K562 (cell line): Measurements from ENCODE around the gene MAST3. TPM values are rescaled to one million over a fixed set of nuclear protein-coding genes. Genes with fewer than 3 reads are reported as not detected.

Experiments used
- BACH1 ChIP-seq: fragments of 200-800 bp; sonication (Bioruptor generic); IDR thresholded peaks from 2 replicates; pipeline ENCODE4 v1.6.1; 2016; ENCODE audit warnings: missing genetic modification characterization, missing compliant biosample characterization
- CTBP1 ChIP-seq: fragments of 450-650 bp; IDR thresholded peaks from 2 replicates; pipeline ENCODE4 v1.6.1; 2016; ENCODE audit warnings: borderline replicate concordance
- DDX20 ChIP-seq: fragments of 450-650 bp; IDR thresholded peaks from 2 replicates; pipeline ENCODE4 v1.6.1; 2016; ENCODE audit warnings: missing genetic modification characterization, low read depth, mild to moderate bottlenecking, missing compliant biosample characterization, moderate library complexity
- EP400 ChIP-seq: fragments of 450-650 bp; IDR thresholded peaks from 2 replicates; pipeline ENCODE4 v1.6.1; 2017; ENCODE audit warnings: antibody characterized with exemption, mild to moderate bottlenecking, moderate library complexity
- HDGF ChIP-seq: fragments of 450-650 bp; IDR thresholded peaks from 2 replicates; pipeline ENCODE4 v1.6.1; 2016
- HNRNPLL ChIP-seq: fragments of 200-400 bp; formaldehyde crosslinking; IDR thresholded peaks from 2 replicates; pipeline ENCODE4 v1.6.1; 2017; ENCODE audit warnings: low read length, low read depth, mild to moderate bottlenecking; ENCODE audit not compliant: poor library complexity, severe bottlenecking
- KLF16 ChIP-seq: IDR thresholded peaks from 2 replicates; pipeline ENCODE4 v1.6.1; 2016; ENCODE audit warnings: antibody characterized with exemption
- KLF6 ChIP-seq: fragments of 250-450 bp; sonication (Bioruptor Pico); IDR thresholded peaks from 2 replicates; pipeline ENCODE4 v1.4.0; 2020; ENCODE audit warnings: mild to moderate bottlenecking, moderate library complexity, borderline replicate concordance
- L3MBTL2 ChIP-seq: fragments of 450-650 bp; IDR thresholded peaks from 2 replicates; pipeline ENCODE4 v1.6.1; 2016; ENCODE audit warnings: mild to moderate bottlenecking, moderate library complexity
- PRMT5 ChIP-seq: sonication (generic); formaldehyde crosslinking; IDR thresholded peaks from 2 replicates; pipeline ENCODE4 v1.5.0; 2020; ENCODE audit warnings: missing genetic modification reagents
- RCOR1 ChIP-seq, 2 experiments: IDR thresholded peaks; 2 replicates each; pipeline ENCODE4 v1.6.1; 2012; ENCODE audit warnings: low read depth in 2 of 2, low read length in 2 of 2, borderline replicate concordance in 1 of 2, improper control_type of control experiment in 1 of 2
- TCFL5 ChIP-seq: fragments of 250-450 bp; sonication (Bioruptor Pico); conservative IDR thresholded peaks from 2 replicates; pipeline ENCODE4 v1.6.1; 2021; ENCODE audit warnings: mild to moderate bottlenecking, moderate library complexity, matching md5 sums
- TSC22D4 ChIP-seq: fragments of 450-650 bp; IDR thresholded peaks from 2 replicates; pipeline ENCODE4 v1.6.1; 2016; ENCODE audit warnings: missing genetic modification characterization, missing biosample characterization, control low read depth
- ZNF668 ChIP-seq: fragments of 250-450 bp; sonication (Bioruptor Pico); IDR thresholded peaks from 2 replicates; pipeline ENCODE4 v1.8.0; 2022; ENCODE audit warnings: mild to moderate bottlenecking, inconsistent platforms
- polyA plus RNA-seq, 8 experiments: library from polyadenylated mRNA; depleted of rRNA in 4 of 8; stranded (reverse) in 5 of 8; unstranded in 3 of 8; fragments of >200 nt; fragmentation: Nextera tagmentation in 2 of 8; fragmentation: Illumina TruSeq in 1 of 8; extraction: Ambion mirVana in 2 of 8; extraction: Trizol in 1 of 8; gene quantifications; 2 replicates each; pipeline versions ENCODE4 v1.2.1 to v1.2.3, GENCODE V29; 2011 to 2014; ENCODE audit warnings: inconsistent platforms in 1 of 8, missing spikeins in 1 of 8
- total RNA-seq, 7 experiments: library from RNA; depleted of rRNA in 6 of 7; stranded (reverse); fragments of >200 nt in 6 of 7; fragmentation: Illumina TruSeq in 2 of 7; extraction: Trizol in 2 of 7; gene quantifications; 2 replicates each; pipeline versions ENCODE4 v1.2.1 to v1.2.3, GENCODE V29; 2011 to 2021; ENCODE audit warnings: low replicate concordance in 1 of 7
- TF ChIP-seq, protein P1 (sequence below): sonication (generic); formaldehyde crosslinking; IDR thresholded peaks from 2 replicates; pipeline ENCODE4 v1.8.1; 2023; ENCODE audit warnings: mild to moderate bottlenecking, missing genetic modification reagents
- TF ChIP-seq, protein P2 (sequence below): sonication (generic); formaldehyde crosslinking; IDR thresholded peaks from 2 replicates; pipeline ENCODE4 v1.8.0; 2023; ENCODE audit warnings: missing genetic modification reagents, mild to moderate bottlenecking, borderline replicate concordance
- TF ChIP-seq, protein P3 (sequence below): sonication (generic); formaldehyde crosslinking; IDR thresholded peaks from 2 replicates; pipeline ENCODE4 v1.8.0; 2022; ENCODE audit warnings: mild to moderate bottlenecking, missing genetic modification reagents
- TF ChIP-seq, protein P4 (sequence below): sonication (generic); formaldehyde crosslinking; IDR thresholded peaks from 2 replicates; pipeline ENCODE4 v1.8.0; 2022; ENCODE audit warnings: missing genetic modification reagents, mild to moderate bottlenecking, moderate library complexity, borderline replicate concordance

MAST3 gene
- total and polyA plus RNA-seq, 9 of the 15 experiments (the other 6 are each of a cell fraction or from before 2014, with no cell fraction given), result 0.94 to 9.9 (median 2.4) TPM

DNA sequence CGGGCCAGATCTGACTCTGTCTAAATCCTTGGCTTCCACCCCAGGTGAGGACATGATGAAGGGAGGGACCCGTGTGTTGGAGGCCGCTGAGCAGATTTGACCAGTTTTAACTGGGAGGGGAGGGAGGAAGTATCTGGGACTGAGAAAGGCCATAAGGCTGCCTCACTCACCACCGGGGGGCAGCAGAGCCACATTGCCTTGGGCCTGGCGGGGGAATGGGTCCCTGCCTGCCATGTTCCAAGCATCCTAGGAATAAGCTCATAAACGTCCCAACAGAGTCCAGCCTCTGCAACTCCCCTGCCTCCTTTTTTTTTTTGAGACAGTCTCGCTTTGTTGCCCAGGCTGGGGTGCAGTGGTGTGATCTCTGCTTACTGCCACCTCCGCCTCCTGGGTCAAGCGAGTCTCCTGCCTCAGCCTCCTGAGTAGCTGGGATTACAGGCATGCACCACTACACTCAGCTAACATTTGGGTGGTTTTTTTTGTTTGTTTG is 15.5 kb downstream of the MAST3 start (continued):
- peak in 1 of 2 experiments; percentile 60; a peak in 1 of 4 replicates for TF ChIP-seq RCOR1 (IDR thresholded peaks at IDR 0.05; ENCODE audit: borderline replicate concordance in 1 of 2, low read depth in 2 of 2, low read length in 2 of 2)
- TF ChIP-seq CTBP1, result peak; percentile 73; the same call in 1 of the 2 replicates
- TF ChIP-seq TSC22D4 (tag), result no peak
- TF ChIP-seq, protein P1, sequence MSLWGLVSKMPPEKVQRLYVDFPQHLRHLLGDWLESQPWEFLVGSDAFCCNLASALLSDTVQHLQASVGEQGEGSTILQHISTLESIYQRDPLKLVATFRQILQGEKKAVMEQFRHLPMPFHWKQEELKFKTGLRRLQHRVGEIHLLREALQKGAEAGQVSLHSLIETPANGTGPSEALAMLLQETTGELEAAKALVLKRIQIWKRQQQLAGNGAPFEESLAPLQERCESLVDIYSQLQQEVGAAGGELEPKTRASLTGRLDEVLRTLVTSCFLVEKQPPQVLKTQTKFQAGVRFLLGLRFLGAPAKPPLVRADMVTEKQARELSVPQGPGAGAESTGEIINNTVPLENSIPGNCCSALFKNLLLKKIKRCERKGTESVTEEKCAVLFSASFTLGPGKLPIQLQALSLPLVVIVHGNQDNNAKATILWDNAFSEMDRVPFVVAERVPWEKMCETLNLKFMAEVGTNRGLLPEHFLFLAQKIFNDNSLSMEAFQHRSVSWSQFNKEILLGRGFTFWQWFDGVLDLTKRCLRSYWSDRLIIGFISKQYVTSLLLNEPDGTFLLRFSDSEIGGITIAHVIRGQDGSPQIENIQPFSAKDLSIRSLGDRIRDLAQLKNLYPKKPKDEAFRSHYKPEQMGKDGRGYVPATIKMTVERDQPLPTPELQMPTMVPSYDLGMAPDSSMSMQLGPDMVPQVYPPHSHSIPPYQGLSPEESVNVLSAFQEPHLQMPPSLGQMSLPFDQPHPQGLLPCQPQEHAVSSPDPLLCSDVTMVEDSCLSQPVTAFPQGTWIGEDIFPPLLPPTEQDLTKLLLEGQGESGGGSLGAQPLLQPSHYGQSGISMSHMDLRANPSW (CRISPR knock-in tag), result no peak
- TF ChIP-seq EP400, result no peak
- TF ChIP-seq HNRNPLL, result no peak
- no peak for TF ChIP-seq DDX20 (tag)
- no peak for TF ChIP-seq BACH1 (tag)
- TF ChIP-seq, protein P2, sequence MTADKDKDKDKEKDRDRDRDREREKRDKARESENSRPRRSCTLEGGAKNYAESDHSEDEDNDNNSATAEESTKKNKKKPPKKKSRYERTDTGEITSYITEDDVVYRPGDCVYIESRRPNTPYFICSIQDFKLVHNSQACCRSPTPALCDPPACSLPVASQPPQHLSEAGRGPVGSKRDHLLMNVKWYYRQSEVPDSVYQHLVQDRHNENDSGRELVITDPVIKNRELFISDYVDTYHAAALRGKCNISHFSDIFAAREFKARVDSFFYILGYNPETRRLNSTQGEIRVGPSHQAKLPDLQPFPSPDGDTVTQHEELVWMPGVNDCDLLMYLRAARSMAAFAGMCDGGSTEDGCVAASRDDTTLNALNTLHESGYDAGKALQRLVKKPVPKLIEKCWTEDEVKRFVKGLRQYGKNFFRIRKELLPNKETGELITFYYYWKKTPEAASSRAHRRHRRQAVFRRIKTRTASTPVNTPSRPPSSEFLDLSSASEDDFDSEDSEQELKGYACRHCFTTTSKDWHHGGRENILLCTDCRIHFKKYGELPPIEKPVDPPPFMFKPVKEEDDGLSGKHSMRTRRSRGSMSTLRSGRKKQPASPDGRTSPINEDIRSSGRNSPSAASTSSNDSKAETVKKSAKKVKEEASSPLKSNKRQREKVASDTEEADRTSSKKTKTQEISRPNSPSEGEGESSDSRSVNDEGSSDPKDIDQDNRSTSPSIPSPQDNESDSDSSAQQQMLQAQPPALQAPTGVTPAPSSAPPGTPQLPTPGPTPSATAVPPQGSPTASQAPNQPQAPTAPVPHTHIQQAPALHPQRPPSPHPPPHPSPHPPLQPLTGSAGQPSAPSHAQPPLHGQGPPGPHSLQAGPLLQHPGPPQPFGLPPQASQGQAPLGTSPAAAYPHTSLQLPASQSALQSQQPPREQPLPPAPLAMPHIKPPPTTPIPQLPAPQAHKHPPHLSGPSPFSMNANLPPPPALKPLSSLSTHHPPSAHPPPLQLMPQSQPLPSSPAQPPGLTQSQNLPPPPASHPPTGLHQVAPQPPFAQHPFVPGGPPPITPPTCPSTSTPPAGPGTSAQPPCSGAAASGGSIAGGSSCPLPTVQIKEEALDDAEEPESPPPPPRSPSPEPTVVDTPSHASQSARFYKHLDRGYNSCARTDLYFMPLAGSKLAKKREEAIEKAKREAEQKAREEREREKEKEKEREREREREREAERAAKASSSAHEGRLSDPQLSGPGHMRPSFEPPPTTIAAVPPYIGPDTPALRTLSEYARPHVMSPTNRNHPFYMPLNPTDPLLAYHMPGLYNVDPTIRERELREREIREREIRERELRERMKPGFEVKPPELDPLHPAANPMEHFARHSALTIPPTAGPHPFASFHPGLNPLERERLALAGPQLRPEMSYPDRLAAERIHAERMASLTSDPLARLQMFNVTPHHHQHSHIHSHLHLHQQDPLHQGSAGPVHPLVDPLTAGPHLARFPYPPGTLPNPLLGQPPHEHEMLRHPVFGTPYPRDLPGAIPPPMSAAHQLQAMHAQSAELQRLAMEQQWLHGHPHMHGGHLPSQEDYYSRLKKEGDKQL (CRISPR knock-in tag), result no peak
- TF ChIP-seq KLF16, result peak; percentile 88
- no peak for TF ChIP-seq PRMT5 (CRISPR knock-in tag)
- 0 out of 2 replicates have a peak, but pooled peaks have one; percentile 35 for TF ChIP-seq HDGF
- TF ChIP-seq ZNF668 (CRISPR knock-in tag), result no peak
- no peak for TF ChIP-seq TCFL5
- 0 out of 2 replicates have a peak, but pooled peaks have one; percentile 20 for TF ChIP-seq L3MBTL2
- TF ChIP-seq, protein P3, sequence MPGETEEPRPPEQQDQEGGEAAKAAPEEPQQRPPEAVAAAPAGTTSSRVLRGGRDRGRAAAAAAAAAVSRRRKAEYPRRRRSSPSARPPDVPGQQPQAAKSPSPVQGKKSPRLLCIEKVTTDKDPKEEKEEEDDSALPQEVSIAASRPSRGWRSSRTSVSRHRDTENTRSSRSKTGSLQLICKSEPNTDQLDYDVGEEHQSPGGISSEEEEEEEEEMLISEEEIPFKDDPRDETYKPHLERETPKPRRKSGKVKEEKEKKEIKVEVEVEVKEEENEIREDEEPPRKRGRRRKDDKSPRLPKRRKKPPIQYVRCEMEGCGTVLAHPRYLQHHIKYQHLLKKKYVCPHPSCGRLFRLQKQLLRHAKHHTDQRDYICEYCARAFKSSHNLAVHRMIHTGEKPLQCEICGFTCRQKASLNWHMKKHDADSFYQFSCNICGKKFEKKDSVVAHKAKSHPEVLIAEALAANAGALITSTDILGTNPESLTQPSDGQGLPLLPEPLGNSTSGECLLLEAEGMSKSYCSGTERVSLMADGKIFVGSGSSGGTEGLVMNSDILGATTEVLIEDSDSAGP (CRISPR knock-in tag), result no peak
- TF ChIP-seq, protein P4, sequence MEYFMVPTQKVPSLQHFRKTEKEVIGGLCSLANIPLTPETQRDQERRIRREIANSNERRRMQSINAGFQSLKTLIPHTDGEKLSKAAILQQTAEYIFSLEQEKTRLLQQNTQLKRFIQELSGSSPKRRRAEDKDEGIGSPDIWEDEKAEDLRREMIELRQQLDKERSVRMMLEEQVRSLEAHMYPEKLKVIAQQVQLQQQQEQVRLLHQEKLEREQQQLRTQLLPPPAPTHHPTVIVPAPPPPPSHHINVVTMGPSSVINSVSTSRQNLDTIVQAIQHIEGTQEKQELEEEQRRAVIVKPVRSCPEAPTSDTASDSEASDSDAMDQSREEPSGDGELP (CRISPR knock-in tag), result peak; percentile 54; the same call in 1 of the 2 replicates
- no peak for TF ChIP-seq KLF6
